OCI-LY7 (cell line): ENCODE measurements around the gene UROS. TPM values are rescaled to one million over a fixed set of nuclear protein-coding genes. Genes with fewer than 3 reads are reported as not detected.

Experiments
- Bru-seq: library from RNA; stranded (reverse); fragments of 400-500 nt; gene quantifications from one replicate; lab custom pipeline; 2021; lab: Mats Ljungman, UMichigan
- BruChase-seq, 2 experiments: library from RNA; stranded (reverse); fragments of 400-500 nt; gene quantifications; one replicate each; lab custom pipeline; 2021; lab: Mats Ljungman, UMichigan
- BruUV-seq: library from RNA; stranded (reverse); fragments of 400-500 nt; replicated peaks from 2 replicates; lab custom pipeline; 2021; lab: Mats Ljungman, UMichigan
- CTCF ChIA-PET: fragments of 300-600 bp; sonication (Branson Sonifier 250); formaldehyde crosslinking; loops from one replicate; lab custom pipeline; 2022; ENCODE audit warnings: antibody characterized with exemption; ENCODE audit not compliant: unreplicated experiment; lab: Charles Lee
- POLR2A ChIA-PET: fragments of 300-600 bp; sonication (Branson Sonifier 250); formaldehyde crosslinking; loops from one replicate; lab custom pipeline; 2022; ENCODE audit warnings: antibody characterized with exemption; lab: Charles Lee
- DNase-seq: peaks from one replicate; pipeline ENCODE4 v3.0.0-alpha.2; 2015; ENCODE audit warnings: low spot score
- H2AFZ ChIP-seq: fragments of 200-600 bp; sonication (generic), shearing (Covaris generic); 2 replicates; pipeline ENCODE4 v1.6.1; 2014; ENCODE audit warnings: mild to moderate bottlenecking, antibody characterized with exemption, low read length, moderate library complexity
- H3K27ac ChIP-seq: fragments of 200-600 bp; sonication (generic); 2 replicates; pipeline ENCODE4 v1.5.1; 2014; ENCODE audit warnings: mixed run types, low read depth, mild to moderate bottlenecking, moderate library complexity, low read length, inconsistent platforms; ENCODE audit not compliant: poor library complexity, severe bottlenecking
- H3K36me3 ChIP-seq: fragments of 200-600 bp; sonication (generic); 2 replicates; pipeline ENCODE4 v1.6.1; 2014; ENCODE audit warnings: mild to moderate bottlenecking, antibody characterized with exemption, low read length, moderate library complexity, mixed read lengths; ENCODE audit not compliant: insufficient read depth
- H3K4me1 ChIP-seq: fragments of 200-600 bp; sonication (generic); 2 replicates; pipeline ENCODE4 v1.5.1; 2014; ENCODE audit warnings: mild to moderate bottlenecking, low read length; ENCODE audit not compliant: insufficient read depth, poor library complexity, severe bottlenecking
- H3K4me2 ChIP-seq: fragments of 200-600 bp; sonication (generic); 2 replicates; pipeline ENCODE4 v1.6.1; 2014; ENCODE audit warnings: mild to moderate bottlenecking, low read length
- H3K4me3 ChIP-seq: fragments of 200-600 bp; sonication (generic); 2 replicates; pipeline ENCODE4 v1.5.1; 2014; ENCODE audit warnings: mild to moderate bottlenecking, low read depth, low read length; ENCODE audit not compliant: poor library complexity, severe bottlenecking
- H3K79me2 ChIP-seq: fragments of 200-600 bp; sonication (generic); 2 replicates; pipeline ENCODE4 v1.6.1; 2016; ENCODE audit warnings: low read depth, mild to moderate bottlenecking, low read length, moderate library complexity, mixed read lengths; ENCODE audit not compliant: insufficient read depth
- H3K9me2 ChIP-seq: fragments of 200-600 bp; sonication (generic); 2 replicates; pipeline ENCODE4 v1.6.1; 2016; ENCODE audit warnings: mild to moderate bottlenecking, low read length, mixed read lengths; ENCODE audit not compliant: insufficient read depth
- H3K9me3 ChIP-seq: fragments of 200-600 bp; sonication (generic); 2 replicates; pipeline ENCODE4 v1.6.1; 2014; ENCODE audit warnings: mild to moderate bottlenecking, mixed run types, low read length, mixed read lengths
- H4K20me1 ChIP-seq: fragments of 200-600 bp; sonication (generic); 2 replicates; pipeline ENCODE4 v1.6.1; 2014; ENCODE audit warnings: mild to moderate bottlenecking, antibody characterized with exemption, low read length, moderate library complexity, mixed read lengths; ENCODE audit not compliant: insufficient read depth
- CTCF ChIP-seq: fragments of 200-600 bp; sonication (generic); conservative IDR thresholded peaks from 2 replicates; pipeline ENCODE4 v1.5.1; 2014; ENCODE audit warnings: mild to moderate bottlenecking, antibody characterized with exemption, low read length, moderate library complexity, mixed read lengths
- EZH2phosphoT487 ChIP-seq: fragments of 200-600 bp; sonication (generic); IDR thresholded peaks from 2 replicates; pipeline ENCODE4 v1.6.1; 2018; ENCODE audit warnings: low read depth, borderline replicate concordance, mild to moderate bottlenecking, mixed run types, antibody characterized with exemption, low read length, moderate library complexity, mixed read lengths
- intact Hi-C: fragments of 100-400 bp; cut with micrococcal nuclease; formaldehyde crosslinking; loops from one replicate; pipeline ENCODE4 v1.10.0; 2022; ENCODE audit not compliant: unreplicated experiment
- long read RNA-seq: library from polyadenylated mRNA; stranded (forward); transcript quantifications from one replicate; pipeline ENCODE4 v2.0.0, GENCODE V29; 2022
- total RNA-seq, 2 experiments: library from RNA; depleted of rRNA in 1 of 2; stranded (reverse); fragments of >200 nt in 1 of 2; shearing (Covaris generic) in 1 of 2; gene quantifications; 2 replicates each; pipeline ENCODE4 v1.2.3, GENCODE V29; 2014 to 2022

Gene UROS
- total RNA-seq (2014; rRNA removed; shearing (Covaris generic)) (37.3 and 39.7 TPM in 2 replicates), total RNA-seq (2022) (40.3 and 44.5 TPM in 2 replicates), Bru-seq, nascent RNA (percentile 65 among the genes with signal in this experiment), BruChase-seq, experiment 1, labeled RNA remaining after a 6-hour chase (percentile 64 among the genes with signal in this experiment), BruChase-seq, experiment 2, labeled RNA remaining after a 2-hour chase (percentile 62 among the genes with signal in this experiment)
- long read RNA-seq, transcript UROS-204 (10 exons, 1,342 nt), result major isoform, 15 of 44 reads
- long read RNA-seq, partial matches to known transcripts, result 3 of 44 reads
- long read RNA-seq, other reads (novel, unspliced or antisense), result 23 of 44 reads

- peak within 1 kb of the TSS; percentile 87 for H3K4me2 ChIP-seq
- DNase-seq, result peak; percentile 96
- BruUV-seq, result no TSS peak
- no peaks in the 10 kb centered on the region for H3K9me3 ChIP-seq
- POLR2A ChIA-PET, result interaction anchor here (0.5 to 1.7 kb wide), 9 partner anchors 9 to 1936 kb away, joined by 3 to 10 read pairs (median 5); partner anchors contain the start of gene EDRF1
- H4K20me1 ChIP-seq, result peaks cover 23% of the 10 kb centered on the region; the same call in 1 of the 2 replicates
- H3K27ac ChIP-seq, result peak within 1 kb of the TSS; percentile 53
- TF ChIP-seq EZH2phosphoT487, result no peak
- TF ChIP-seq CTCF, result no peak
- intact Hi-C loops, result loop anchor here (1.0 to 5.0 kb wide), 2 partner anchors 71 to 103 kb away; no protein-coding TSS in a partner anchor
- peaks cover 54% of the 10 kb centered on the region for H3K79me2 ChIP-seq
- no peaks in the 10 kb centered on the region for H3K9me2 ChIP-seq
- CTCF ChIA-PET, result no interaction called here
- peak within 1 kb of the TSS; percentile 59 for H2AFZ ChIP-seq
- peaks cover 34% of the 10 kb centered on the region for H3K36me3 ChIP-seq
- peaks cover 32% of the 10 kb centered on the region for H3K4me1 ChIP-seq
- H3K4me3 ChIP-seq, result peak within 1 kb of the TSS; percentile 77
Measured at GRCh38 chr10:125822878-125823662, at the start of gene UROS, which contains the start of gene BCCIP. Gene UROS, minus strand, starts transcription at chr10:125823258. Its CDS starts 6,759 bp downstream, at chr10:125816499. Gene BCCIP, plus strand, starts transcription at chr10:125823546. Its CDS starts 12 bp downstream, at chr10:125823558.

DNA sequence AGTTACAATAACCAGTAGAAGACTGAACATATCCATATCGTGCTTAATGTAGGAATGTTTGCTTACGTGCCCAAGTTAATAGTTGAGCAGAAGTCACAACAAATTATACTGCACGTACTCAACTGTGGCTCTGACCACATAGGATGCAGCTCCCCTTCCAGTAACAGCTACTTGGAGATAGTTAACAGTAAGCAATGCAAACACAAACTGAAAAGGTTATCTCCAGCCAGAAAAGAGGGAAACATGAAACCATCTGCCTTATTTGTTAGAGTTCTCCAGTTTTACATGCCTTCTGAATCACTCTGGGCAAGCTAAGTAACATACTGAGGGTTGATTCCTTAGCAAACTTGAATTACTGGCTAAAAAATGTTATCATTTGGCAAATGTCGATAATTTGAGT lies 48.3 kb upstream of the UROS start:
- H3K27ac ChIP-seq, result no peak overlapping the region
- no peak overlapping the region for H3K4me3 ChIP-seq
- intact Hi-C loops, result no loop called here
- no peak overlapping the region for H3K4me2 ChIP-seq
- no TSS peak for BruUV-seq
- no peaks in the 10 kb centered on the region for H4K20me1 ChIP-seq
- peaks cover 14% of the 10 kb centered on the region for H3K9me3 ChIP-seq
- TF ChIP-seq EZH2phosphoT487 (no peak), CTCF (no peak)
- no peaks in the 10 kb centered on the region for H3K36me3 ChIP-seq
- DNase-seq, result no peak
- no peaks in the 10 kb centered on the region for H3K4me1 ChIP-seq
- CTCF ChIA-PET, result no interaction called here
- H3K9me2 ChIP-seq, result no peaks in the 10 kb centered on the region
- H2AFZ ChIP-seq, result no peak overlapping the region
- H3K79me2 ChIP-seq, result no peaks in the 10 kb centered on the region
- POLR2A ChIA-PET, result interaction anchor here (0.7 kb wide), 2 partner anchors 271 to 409 kb away, joined by 3 read pairs; no protein-coding TSS in a partner anchor
